Glomerular visceral epithelial cell (primary cell): ENCODE measurements around the gene S100PBP.

Experiments used
- DNase-seq: peaks from one replicate; pipeline ENCODE4 v3.0.0-alpha.2; 2016; ENCODE audit errors: extremely low spot score

S100PBP gene

DNA sequence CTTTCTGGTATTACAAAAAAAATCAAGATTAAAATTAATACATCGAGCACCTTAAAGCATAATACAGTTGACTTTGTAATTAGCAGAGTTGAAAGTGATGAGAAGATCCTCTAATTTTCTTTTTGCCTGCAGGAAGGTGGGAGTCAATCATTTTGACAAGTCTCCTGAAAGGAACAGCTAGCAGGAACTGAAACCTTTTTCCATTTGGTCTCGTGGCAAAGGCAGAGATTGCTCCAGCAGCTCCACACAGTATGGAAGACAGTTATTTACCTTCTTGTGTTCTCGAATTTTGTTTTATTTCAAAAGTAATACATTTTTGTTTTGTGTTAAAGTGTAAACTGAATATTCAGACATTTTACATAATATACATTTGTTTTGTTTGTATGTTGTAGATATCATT lies 7.7 kb downstream of the S100PBP start:
- no peak for DNase-seq

DNA sequence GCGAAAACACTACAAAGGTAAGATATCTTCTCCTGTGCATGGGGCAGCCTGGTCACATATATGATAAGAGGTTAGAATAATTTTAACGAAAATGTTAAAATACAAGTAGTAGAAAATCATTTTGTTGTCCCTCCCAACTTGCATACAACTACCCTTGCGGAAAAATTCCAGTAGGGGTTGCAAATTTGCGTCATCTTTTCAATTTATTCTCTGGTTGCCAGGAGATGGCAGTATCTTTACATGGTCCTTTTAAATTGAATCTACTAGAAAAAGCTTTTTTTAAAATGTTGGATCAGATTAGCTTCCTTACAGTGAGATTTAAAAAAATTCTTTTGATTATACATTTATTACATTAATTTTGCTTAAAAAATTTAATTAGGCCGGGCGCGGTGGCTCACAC lies 10.9 kb downstream of the S100PBP start:
- no peak for DNase-seq

- DNase-seq = no peak
These were observed 12.8 kb downstream of the S100PBP start for GRCh38 chr1:32830092-32830852.

- no peak for DNase-seq
These were observed 14.4 kb downstream of the S100PBP start for GRCh38 chr1:32831878-32832277.

DNA sequence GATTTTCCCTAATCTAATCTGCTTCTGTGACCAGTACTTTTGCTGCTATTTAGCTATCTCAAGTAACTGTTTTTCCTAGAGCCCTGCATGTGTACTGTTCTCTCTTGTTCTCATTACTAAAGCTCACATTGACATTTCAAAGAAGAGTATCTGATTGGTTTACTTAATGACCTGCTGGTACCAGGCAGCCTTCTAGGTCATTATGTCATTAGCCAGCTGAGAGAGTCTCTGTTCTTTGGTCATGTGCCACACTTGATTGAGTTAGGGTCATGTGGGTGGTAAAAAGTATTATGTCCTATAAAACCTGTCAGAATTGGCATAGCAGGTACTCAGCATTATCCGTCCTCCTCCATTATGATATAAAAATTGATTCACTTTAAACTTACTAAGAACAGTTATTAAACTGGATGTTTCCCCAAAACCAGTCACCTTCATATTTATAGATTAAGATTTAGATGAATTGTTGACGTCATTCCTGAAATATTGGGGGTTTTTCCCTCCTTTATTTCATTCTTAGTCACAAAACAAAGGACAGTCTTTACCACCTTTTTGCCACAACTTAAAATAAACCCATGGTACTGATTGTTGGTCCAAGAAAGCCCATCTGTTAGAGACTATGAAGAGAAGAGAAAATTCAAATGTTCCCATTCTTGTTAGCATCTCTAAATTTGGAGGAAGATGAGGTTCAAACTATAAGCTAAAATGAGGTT lies 31.1 kb downstream of the S100PBP start:
- no peak for DNase-seq

GRCh38 chr1:32855861-32856617 lies 38.6 kb downstream of the S100PBP start:
- DNase-seq = no peak

- DNase-seq = no peak
These were observed 40.7 kb downstream of the S100PBP start for GRCh38 chr1:32858136-32858535.

DNA sequence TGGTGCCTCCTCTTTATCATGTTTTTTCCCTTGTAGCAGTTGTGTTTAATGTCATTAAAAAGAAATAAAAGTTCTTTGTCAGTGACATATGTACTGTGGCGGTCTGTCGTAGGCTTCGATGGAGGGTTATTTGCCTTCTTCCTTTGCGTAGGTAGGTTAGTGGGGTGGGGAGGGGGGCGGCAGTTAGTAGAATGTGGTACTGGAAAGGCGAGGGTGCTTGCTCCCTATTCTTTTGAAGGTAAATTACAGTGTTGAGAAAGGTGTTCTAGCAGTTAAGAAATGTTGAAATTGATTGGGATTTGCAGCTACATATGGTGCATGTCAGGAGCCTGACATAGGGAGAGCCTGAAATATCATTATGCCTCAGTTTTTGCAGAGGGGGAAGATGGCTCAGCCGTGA lies 41.3 kb downstream of the S100PBP start:
- no peak for DNase-seq

DNA sequence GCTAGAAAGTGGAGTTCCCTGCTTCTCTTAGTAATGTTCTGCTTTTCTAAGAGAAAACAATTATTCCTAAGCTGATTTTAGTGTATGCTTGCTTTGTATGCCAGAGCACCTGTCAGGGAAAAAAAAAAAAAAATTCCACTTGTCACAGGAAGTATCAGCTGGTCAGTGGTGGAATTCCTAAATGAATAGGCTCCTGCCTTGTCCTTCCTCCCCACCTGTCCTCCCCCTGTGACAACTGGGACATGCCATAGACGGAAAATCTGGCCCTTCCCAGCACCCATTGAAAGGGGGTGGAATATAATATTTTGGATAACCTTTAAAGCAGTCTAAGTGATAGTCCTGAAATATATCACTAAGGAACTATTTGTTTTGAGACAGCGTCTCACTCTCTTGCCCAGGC lies 42.5 kb downstream of the S100PBP start:
- DNase-seq = no peak

DNA sequence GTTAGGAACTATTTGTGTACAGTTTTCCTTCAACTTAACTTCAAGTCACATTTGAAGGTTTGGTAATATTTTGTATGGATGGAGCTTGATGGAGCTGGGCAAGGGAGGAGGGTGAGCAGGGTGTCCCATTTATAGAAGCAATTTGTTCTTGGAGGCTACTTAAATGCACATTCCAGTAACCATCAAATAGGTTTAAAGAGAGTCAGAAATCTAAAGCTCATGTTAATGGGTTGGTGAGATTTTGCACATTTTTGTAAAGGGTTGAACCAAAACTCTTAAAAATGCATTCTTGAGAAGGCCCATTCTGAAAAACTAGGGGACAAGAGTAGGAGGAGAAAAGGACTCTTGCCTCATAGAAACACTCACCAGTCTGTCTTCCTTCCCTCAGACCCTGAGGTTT lies 43.1 kb downstream of the S100PBP start:
- no peak for DNase-seq

- DNase-seq = peak; percentile 24
These were observed 44.6 kb downstream of the S100PBP start for GRCh38 chr1:32861904-32862695.

GRCh38 chr1:32863218-32863880 lies 45.9 kb downstream of the S100PBP start:
- no peak for DNase-seq

DNA sequence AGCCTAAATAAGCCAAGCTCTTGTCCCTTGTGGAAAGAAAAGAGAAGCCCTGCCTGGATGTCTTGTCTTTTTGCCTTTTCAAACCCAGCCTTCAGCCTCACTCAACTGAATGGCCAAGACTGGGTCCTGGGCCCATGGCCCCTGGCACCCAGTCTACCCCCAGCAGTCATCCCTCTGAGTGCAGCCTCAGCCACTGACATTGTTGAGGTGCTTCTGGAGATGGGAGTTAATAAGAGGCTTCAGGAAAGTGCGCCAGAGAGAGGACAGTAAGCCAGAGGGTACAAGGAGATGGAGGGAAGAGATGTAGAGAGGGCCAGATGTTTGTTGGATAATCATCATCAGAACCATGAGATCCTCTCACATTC lies 46.4 kb downstream of the S100PBP start:
- no peak for DNase-seq

DNA sequence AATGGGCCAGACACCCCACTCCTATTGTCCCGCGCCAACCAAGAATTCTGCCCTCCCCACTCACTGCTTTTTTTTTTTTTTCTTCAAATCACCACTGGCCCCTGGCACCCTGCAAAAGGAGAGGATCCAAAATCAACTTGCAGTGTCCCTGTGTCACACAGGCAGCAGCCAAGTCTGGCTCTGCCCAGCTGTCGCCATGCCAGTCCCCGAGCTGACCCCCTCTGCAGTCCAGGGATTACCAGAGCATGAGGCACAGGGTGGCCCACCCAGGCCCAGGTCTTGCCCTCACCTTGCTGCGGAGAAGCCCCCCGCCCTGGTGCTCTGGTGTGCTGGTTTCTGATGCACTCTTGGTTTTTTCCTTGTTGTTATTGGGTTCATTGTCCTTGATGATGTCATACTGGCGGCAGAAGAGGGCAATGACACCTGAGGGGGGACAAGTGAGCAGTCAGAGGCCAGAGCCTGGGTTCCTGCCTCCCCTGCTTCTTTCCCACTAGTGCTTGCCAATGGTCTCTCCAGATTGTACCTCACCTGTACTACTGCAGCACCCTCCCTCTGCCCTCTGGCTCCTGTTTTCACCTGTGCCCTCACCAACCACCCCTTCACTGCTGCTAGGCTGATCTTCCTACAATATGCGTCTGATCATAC lies 47.0 kb downstream of the S100PBP start:
- DNase-seq = no peak

DNA sequence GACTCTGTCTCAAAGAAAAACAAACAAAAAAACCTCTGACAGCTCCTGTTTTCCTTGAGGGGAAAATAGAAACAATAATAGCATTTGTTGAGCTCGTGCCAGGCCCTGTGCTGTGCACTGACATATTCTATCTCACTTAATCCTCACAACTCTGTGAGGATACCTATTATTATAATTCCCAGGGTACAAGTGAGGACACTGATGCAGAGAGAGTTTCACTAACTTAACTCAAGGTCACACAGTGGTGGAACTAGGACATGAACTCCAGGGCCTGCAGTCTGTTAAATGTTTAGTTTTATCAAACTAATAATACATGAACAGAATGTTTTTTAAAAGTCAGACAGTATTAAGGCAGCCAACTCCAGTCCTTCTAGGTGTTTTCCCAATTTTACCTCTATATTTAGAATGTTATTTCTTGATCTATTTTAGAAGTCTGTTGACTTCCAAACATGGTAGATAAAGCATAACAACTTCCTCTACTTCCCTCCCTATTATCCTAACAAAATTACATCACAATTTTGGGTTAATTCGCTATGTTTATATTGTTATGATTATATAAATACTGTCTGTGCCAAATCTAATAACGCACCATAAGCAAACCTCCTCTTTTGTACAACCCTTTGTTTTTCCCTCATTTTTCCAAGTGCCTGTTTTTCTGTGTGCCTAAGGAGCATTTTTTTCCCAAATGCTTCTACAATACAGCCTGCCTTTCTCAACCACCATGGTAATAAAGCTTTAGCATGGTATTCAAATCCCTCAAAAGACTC lies 48.4 kb downstream of the S100PBP start:
- DNase-seq = no peak

- no peak for DNase-seq
These were observed 49.7 kb downstream of the S100PBP start for GRCh38 chr1:32867151-32867550.

DNA sequence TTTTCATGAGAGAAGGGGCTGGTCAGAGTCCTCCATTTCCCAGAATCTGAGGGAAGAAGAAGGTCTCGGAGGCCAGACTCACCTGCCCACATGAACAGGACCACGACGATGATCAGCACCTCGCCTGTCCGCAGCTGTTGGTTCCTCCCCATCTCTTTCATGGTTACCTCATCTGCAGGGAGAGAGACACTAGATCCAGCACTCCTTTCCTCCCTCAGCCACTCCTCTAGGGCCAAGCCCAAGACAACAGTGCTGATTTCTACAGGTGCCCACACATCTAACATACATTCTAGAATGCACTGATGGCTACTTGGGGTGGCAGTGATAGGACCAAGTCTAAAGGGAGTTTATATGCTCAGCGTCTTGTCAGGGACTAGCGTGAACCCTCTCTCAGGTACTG lies 50.2 kb downstream of the S100PBP start:
- DNase-seq = no peak

DNA sequence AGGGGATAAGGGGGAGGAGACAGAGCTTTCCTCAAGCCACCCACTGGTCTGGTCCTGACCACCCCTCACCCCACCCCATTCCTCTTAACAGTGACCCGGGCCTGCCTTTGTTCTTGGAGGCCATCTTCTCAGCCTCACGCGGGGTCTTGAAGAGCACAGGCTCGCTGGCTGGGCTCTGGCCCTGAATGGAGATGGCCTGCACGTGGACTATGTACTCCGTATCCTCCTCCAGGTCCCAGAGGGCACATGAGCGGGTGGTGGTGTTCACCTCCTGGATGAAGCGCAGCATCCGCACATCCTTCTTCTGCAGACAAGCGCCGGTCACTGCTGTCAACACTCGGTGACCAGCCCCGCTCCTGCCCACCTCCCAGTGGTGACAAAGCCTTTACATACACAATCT lies 50.6 kb downstream of the S100PBP start:
- no peak for DNase-seq

DNA sequence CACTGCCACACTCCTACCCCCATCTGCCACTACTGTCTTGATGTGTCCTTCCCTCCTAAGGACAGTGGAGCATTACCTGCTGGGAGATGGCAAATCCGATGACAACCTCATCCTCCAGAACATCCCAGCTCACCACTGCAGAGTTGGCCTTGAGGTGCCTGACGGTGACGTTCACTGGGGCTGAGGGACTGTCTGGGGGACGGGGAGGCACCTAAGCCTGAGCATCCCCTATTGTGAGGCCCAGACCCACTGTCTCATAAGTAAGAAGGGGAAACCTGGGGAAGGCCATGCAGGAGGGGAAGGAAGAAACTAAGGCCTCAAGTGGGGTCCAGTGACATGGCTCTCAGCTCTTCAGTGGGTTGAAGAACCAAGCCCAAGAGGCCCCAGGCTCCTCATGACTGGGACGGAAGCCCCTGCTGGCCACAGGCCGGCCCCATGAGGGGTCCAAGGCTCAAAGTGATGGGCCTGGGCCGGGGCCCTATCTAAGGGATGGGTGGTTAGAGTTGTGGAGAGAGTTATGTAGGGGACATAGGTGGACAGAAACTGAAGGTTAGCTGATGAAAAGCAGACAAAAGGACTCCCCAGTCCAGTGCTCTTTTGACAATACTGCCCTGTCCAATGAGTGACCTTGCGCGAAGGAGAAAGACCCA lies 51.5 kb downstream of the S100PBP start:
- no peak for DNase-seq
